ENCODE data around the gene CHIT1.

Gene CHIT1

GRCh38 chr1:203215573-203215972 lies 13.9 kb downstream of the CHIT1 start:
- no peak for DNase-seq

DNA sequence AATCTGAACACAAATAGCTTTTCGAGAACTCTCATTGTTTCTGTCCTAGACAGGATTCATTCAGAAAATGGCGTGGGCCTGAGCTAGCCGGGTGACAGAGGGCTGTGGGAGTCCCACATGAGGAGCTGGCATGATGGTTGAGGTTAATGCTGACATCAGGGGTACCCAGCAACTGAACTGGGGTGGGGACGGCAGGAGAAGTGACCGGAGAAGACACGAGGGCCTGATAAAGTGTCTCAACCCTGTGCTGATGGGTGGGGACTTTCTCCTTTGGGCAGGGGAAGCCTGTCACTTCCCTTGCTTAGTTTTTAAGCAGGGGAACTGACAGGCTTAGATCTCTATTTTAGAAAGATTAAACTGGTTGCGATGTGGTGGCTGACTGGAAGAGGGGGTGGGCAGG lies 14.6 kb downstream of the CHIT1 start:
- DNase-seq, result no peak

GRCh38 chr1:203213126-203213525 lies 16.3 kb downstream of the CHIT1 start:
- DNase-seq, result no peak

DNA sequence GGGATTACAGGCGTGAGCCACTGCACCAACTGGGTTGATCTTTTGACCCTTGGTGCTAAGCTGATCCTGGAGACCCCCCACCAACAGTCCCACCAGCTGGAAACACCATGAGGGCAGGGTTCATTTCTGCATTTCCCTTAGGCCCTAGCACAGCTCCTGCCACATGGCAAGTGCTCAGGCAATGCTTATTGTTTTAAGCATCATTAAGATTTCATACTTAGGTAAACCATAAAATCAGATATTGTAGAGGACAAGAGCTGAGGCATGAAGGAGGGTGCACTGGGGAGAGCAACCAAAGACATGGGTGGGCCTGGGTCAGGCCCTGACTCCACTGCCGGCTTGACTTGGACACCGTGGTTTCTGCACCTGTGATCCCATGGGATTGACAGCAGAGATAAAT lies 17.7 kb downstream of the CHIT1 start:
- DNase-seq, result no peak

DNA sequence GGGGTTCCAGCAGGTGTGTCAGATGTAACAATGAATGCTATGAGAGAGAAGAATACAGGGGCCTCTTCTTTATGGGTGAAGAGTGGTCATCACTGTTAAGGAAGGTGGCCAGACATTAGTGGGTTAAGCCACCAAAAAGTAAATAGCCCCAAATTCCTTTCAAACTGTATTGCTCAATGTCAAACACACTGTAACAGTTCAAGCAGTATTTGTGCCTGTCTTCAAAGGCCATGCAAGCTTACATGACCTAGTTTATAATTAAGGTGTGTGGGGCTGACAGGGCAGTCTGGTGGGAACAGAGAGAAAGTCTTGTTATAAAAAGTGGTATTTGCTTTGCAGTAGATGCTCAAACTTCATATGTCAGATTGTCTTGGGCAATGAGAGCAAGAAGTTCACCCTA lies 18.5 kb downstream of the CHIT1 start:
- DNase-seq, result no peak

GRCh38 chr1:203210350-203210749 lies 19.1 kb downstream of the CHIT1 start:
- no peak for DNase-seq

DNA sequence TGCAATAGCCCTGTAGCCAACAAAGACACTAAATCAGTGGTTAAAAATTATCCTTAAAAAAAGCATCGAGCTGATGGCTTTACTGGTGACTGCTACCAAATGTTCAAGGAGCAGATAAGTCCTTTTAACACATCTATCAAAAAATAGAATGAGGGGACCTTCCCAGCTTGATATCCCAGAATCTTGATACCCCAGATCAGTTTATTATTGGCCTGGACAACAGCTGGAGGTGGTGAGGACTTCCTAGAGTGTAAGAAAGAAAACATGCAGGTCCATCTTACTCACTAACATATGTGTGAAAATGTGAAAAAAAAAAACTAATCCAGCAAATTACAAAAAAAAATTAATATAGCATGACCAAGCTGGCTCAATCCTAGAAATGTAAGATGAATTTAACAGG lies 21.3 kb downstream of the CHIT1 start:
- no peak for DNase-seq

GRCh38 chr1:203207751-203208150 lies 21.7 kb downstream of the CHIT1 start:
- no peak for DNase-seq

GRCh38 chr1:203206129-203206687 lies 23.3 kb downstream of the CHIT1 start:
- no peak for DNase-seq

GRCh38 chr1:203204756-203205155 lies 24.7 kb downstream of the CHIT1 start:
- no peak for DNase-seq

- DNase-seq, result no peak
Measured at GRCh38 chr1:203202431-203203245, 26.8 kb downstream of the CHIT1 start.

- DNase-seq, result no peak
Measured at GRCh38 chr1:203201516-203202205, 27.8 kb downstream of the CHIT1 start.

DNA sequence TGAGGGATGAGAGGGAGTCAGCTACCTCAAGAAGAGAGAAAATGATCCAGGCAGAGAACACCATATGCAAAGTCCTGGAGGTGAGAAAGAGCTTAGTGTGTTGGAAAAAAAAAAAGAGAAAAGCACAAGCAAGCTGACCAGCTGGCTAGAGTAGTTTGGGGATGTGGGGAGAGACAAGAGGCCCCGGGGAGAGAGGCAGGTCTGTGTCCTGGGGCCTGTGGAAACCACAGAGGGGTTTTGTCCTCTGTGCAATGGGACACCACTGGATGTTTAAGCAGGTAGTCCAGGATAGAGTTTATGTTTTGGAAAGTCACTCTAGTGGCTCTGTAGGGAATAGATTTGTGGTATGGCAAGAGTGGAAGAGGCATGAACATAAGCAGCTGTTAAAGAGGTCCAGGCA lies 28.6 kb downstream of the CHIT1 start:
- no peak for DNase-seq

GRCh38 chr1:203199816-203200571 lies 29.5 kb downstream of the CHIT1 start:
- no peak for DNase-seq

GRCh38 chr1:203199481-203199815 lies 30.0 kb downstream of the CHIT1 start:
- DNase-seq, result no peak

GRCh38 chr1:203199002-203199401 lies 30.5 kb downstream of the CHIT1 start:
- DNase-seq, result no peak

GRCh38 chr1:203197625-203198024 lies 31.8 kb downstream of the CHIT1 start:
- DNase-seq, result no peak

- DNase-seq, result no peak
Measured at GRCh38 chr1:203196371-203196770, 33.1 kb downstream of the CHIT1 start.

DNA sequence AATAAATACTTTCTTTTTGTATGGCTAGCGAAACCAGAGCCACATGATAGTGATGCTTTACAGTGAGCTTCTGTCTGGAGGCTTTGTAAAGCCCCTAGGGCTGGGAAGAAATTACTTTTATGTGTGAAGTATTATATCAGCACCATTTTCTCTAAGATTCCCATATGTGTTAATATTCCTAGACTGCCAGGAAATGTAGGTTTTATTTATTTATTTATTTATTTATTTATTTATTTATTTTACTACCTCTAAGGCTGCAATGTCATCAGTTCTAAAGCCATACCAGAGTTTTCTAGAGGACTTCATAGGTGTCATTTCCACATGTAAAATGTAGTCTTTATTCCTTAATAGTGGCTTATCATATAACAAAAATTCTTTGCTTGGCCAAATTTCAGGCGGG lies 38.5 kb downstream of the CHIT1 start:
- DNase-seq, result no peak

GRCh38 chr1:203189951-203190352 lies 39.5 kb downstream of the CHIT1 start:
- no peak for DNase-seq

DNA sequence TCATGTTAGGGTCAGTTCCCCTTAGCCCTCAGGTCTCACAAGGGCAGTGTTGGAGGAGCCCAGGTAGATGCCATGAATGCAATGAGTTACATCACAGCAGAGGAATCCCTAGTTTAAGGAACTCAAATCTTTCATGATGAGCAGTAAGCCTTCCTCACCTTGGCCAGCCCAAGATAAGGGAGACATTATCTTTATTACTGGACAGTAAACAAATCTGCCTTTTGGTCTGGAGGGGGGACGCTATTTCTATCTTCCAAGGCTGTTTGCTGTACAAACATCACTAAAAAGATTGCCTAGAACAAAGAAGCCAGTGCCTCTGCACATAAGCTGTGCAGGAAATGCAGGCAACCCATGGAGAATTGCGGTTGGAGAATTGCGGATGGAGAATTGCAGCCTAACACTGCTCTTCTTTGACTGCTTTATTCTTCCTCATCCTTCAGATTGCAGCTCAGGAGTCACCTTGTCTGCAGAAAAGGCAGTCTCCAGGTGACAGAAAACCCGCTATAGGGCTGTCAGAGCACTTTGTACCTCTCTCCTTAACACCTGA lies 40.7 kb downstream of the CHIT1 start:
- DNase-seq, result no peak

DNA sequence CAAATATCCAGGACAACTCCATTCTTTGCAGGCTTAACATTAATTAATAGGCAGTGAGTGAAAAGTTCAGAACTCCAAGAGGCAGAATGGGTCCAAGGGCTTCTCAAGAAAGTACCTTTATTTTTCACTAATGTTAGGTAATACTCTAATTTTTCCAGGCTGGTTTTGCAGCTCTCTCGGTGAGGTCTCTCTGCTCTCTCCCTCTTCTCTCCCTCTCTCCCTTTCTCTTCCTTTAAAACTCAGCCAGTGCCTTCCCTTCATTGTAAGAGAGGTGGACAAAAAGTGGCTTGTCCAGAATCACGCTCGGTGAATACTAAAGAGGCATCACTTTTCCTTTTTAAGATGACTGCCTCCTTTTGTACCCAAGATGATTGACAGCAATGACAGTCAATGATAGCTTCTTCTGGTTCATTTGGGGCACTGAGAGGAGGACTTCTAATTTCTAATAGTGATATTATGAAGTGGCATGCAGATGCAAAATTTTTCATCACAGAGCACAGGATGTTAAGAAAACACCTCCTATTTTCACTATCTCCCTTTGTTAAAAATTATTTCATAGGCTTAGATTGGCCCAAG lies 41.7 kb downstream of the CHIT1 start:
- no peak for DNase-seq

DNA sequence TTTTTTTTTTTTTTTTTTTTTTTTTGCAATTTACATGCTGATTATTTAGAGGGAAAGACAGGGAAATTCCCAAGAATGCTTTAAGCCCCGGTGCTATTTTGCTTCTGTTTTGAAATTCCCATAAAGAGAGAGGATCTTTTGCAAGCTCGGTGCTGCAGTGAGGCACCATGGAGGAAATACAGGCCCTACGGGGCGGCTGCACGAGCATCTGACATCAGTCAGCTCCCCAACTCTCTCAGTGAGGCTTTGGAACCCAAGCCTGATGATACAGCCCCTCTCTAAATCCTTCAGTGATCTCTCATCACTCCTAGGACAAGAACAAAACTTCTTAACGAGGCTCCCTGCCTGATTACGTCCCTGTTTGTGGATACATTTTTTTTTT lies 42.2 kb downstream of the CHIT1 start:
- DNase-seq, result no peak
